ENCODE results near the gene RAB43.

RAB43 gene

GRCh38 chr3:129059311-129059958 is 62.2 kb downstream of the RAB43 start:
- DNase-seq: no peak

DNA sequence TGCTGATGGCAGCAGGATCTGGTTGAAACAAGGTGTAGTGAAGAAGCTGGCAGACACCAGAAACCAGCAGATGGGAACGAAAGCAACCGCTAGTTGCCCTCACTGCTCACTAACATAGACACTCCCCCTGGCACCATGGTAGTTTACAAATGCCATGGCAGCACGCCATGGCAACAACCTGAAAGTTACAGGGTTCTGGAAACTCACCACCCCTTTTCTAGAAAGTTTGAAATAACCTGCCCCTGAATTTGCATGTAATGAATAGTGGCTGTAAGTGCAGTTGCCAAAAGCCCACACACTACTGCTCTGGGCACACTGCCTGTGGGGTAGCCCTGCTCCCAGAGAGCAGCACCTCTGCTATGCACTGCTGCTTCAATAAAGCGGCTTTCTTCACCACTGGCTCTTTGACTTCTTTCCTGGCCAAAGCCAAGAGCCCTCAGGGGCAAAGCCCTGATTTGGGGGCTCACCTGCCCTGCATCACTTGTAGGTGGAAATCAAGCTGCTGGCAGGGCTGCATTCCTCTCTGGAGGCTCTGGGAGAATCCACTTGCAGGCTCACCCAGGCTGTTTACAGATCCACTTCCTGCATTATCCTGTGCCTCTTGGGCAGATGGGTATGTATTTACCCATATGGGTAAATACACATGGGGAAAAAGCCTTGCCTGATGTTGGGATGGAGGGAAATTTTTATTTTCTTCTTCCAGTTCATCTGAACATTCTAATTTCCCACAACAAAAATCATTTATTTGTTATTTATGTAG is 63.0 kb downstream of the RAB43 start:
- no peak for DNase-seq

- DNase-seq: no peak
Observed at GRCh38 chr3:129057249-129057648, 64.4 kb downstream of the RAB43 start.

DNA sequence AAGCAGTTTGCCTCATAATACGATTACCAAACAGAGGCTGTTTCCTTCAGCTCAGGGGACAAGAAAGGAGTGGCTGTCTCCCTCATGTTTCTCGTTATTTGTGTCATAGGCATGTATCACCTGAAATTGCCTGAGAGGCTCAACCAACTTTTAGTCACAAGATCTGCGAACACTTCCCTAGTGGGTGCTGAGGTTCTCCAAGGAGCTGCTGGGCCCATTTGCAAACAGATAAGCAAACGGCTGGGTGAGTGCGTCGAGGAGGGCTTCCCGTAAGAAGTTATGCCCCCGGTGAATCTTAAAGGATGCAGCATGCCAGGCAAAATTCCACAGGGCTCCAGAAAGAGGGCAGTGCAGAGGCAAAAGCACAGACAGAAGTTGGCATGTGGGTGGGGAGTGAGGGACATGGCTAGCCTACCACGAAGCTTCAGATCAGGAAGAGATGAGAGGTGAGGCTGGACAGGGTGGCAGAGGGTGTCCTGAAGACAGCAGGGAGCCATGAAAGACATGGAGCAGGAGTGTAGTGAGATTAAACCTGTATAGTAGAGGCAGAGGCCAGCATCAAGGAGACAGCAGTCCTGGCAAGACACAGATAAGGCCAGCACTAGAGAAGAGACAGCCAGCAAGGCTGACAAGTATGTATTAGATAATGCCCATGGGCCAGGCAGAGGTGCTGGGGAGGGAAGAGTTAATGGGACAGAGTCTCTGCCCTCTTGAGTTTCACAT is 65.0 kb downstream of the RAB43 start:
- DNase-seq: no peak

DNA sequence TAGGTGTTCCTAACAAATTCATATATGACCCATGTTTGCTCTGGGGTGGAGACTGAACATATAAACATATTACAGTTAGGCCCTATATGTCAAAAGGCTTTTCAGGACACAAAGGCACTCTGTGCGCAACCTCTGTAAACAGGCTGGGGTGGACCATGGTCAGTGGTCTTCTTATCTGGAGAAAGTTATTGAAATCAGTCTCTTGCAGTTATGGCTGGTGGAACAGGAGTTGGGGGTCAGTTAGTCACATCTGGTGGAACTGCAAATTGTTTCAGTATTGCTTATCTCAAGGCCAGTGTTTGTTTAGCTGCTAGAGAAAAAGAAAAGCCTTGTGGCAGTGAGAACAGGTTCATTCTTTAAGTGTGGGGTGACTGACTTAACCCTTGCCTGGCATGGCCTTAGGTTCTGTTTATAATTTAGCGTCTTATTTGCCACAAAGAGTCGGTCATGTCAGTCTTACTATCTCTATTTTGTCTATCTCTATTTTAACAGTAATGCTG is 66.9 kb downstream of the RAB43 start:
- DNase-seq: no peak

GRCh38 chr3:129052675-129053074 is 68.9 kb downstream of the RAB43 start:
- no peak for DNase-seq

GRCh38 chr3:129051871-129052340 is 69.7 kb downstream of the RAB43 start:
- DNase-seq: no peak

DNA sequence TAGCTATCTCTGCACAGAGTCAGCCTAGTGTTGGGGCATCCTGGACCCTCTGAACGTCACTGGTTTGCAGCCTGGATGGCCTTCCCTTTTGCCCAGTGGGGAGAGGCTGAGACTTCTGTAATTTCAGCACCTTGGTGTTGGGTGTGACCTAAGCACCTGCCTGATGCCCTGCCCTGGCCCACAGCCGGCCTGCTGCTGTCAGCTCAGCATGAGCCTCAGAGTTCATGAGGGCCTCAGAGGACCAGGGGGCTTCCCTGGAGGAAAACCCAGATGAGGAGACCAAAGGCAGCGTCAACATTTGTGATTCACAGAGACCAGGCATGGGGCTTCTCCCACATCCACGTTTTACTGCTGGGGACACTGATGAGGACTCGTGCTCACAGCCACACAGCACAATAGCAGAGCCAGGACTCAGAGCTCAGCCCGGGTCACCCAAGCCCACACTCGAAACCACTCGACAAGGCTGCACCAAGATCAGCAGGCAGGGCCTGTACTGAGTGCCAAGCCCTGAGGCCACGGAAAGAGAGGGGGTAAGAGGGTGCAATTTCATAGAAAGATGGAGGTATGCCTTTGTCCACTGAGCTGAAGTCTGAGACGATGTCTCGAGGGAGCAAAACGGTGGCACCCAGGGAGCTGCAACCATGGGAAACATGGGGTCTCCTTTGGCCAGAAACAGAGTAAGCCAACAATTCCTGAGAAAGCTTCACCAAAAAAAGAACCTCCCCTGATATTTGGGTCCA is 70.9 kb downstream of the RAB43 start:
- no peak for DNase-seq

GRCh38 chr3:129047553-129047839 is 74.1 kb downstream of the RAB43 start:
- no peak for DNase-seq

- no peak for DNase-seq
Observed at GRCh38 chr3:129046732-129047552, 74.7 kb downstream of the RAB43 start.

- no peak for DNase-seq
Observed at GRCh38 chr3:129046037-129046731, 75.4 kb downstream of the RAB43 start.

- no peak for DNase-seq
Observed at GRCh38 chr3:129045675-129046036, 75.9 kb downstream of the RAB43 start.

- no peak for DNase-seq
Observed at GRCh38 chr3:129040579-129041300, 80.9 kb downstream of the RAB43 start.

DNA sequence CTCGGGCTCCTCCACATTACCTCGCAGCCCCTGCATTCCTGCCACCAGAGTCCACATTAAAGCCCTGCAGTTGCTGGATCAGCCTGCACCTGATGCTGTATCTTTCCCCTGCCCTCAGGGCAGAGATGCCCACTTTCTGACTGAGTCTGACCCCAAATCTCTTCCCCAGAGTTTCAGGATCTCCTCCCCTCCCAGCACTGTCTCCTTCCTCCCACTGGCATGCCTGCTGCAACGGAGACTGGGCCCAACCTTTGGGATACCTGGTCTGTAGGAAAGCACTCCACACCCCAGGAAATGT is 81.6 kb downstream of the RAB43 start:
- DNase-seq: no peak

GRCh38 chr3:129039271-129040038 is 82.1 kb downstream of the RAB43 start:
- no peak for DNase-seq

DNA sequence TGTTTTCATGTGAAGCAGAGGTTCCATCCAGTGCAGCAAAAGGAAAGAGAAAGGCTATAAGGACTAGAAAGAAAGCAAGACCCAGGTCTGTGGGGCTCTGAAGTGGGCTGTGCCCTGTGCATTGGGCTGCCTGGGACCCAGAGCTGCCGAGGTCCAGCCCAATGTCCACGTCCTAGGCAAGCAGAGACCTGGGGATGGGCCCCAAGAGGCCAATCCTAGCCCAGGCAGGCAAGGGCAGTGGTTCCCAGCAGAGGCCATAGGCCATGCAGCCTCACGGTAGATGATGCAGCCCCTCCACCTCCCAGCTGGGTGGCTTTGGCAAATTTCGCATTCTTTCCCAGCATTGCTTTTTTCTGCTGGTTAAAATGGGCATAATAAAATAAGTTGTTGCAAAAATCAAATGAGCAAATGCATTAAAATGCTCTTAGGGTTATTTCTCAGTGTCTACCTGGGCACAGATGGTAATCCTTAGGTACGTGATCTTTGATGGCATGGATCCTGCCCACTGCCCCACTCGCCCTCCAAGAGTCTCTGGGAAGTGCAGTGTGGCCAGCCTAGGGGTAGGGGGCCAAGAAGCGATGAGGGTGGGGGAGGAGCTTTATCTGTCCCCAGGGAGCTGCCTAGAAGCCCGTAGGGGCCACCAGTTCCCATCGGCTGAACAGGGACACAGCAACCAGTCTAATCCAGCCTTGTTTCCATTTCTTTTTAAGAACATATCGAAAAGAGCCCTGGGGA is 83.3 kb downstream of the RAB43 start:
- no peak for DNase-seq
